ENCODE data around the gene EIF2S3B. TPM values are rescaled to one million over a fixed set of nuclear protein-coding genes. Genes with fewer than 3 reads are reported as not detected.

EIF2S3B gene
- total and polyA plus RNA-seq, 2 donors: 1.1 to 1.6 TPM

Small RNAs within 50 kb of the gene (small RNA-seq; reads per million reads assigned to genes)
- not detected for gene SLC25A39P2

Other genes with a start within 250 kb of the EIF2S3B start
- gene KLRD1, start 198.0 kb upstream of the EIF2S3B start, total RNA-seq: 1.0 TPM
- gene KLRD1, start 198.0 kb upstream of the EIF2S3B start, polyA plus RNA-seq: 1.2 TPM
- 1.3 TPM for gene KLRK1, start 115.8 kb upstream of the EIF2S3B start, total RNA-seq
- 1.9 TPM for gene KLRK1, start 115.8 kb upstream of the EIF2S3B start, polyA plus RNA-seq
- 0.37 TPM for gene KLRC4, start 96.1 kb upstream of the EIF2S3B start, total RNA-seq
- 0.23 TPM for gene KLRC4, start 96.1 kb upstream of the EIF2S3B start, polyA plus RNA-seq
- gene KLRC3, start 85.3 kb upstream of the EIF2S3B start, total RNA-seq: 0.69 TPM
- gene KLRC3, start 85.3 kb upstream of the EIF2S3B start, polyA plus RNA-seq: 0.49 TPM
- gene KLRC2, start 69.9 kb upstream of the EIF2S3B start, total RNA-seq: 0.37 TPM
- 0.20 TPM for gene KLRC2, start 69.9 kb upstream of the EIF2S3B start, polyA plus RNA-seq
- gene KLRC1, start 52.5 kb upstream of the EIF2S3B start, total RNA-seq: 2.4 TPM
- 0.82 TPM for gene KLRC1, start 52.5 kb upstream of the EIF2S3B start, polyA plus RNA-seq
- gene MAGOHB, start 107.7 kb downstream of the EIF2S3B start, total RNA-seq: 49.6 TPM
- 18.0 TPM for gene MAGOHB, start 107.7 kb downstream of the EIF2S3B start, polyA plus RNA-seq
- 5.0 TPM for gene STYK1, start 168.2 kb downstream of the EIF2S3B start, total RNA-seq
- 1.1 TPM for gene STYK1, start 168.2 kb downstream of the EIF2S3B start, polyA plus RNA-seq
- 100.0 TPM for gene YBX3, start 217.4 kb downstream of the EIF2S3B start, total RNA-seq
- gene YBX3, start 217.4 kb downstream of the EIF2S3B start, polyA plus RNA-seq: 523 TPM

Measured in urinary bladder (tissue), 2 donors.